ENCODE data around the gene MYPOP. TPM values are rescaled to one million over a fixed set of nuclear protein-coding genes. Genes with fewer than 3 reads are reported as not detected.
A peak's percentile ranks its signal among the peaks of the same experiment; 100 is the strongest.
"Not testable (repeated sequence)": the region's sequence is repeated elsewhere in the genome, so short reads cannot be mapped to it uniquely, and the experiment has no call there.

MYPOP gene
- total RNA-seq, 1 donor from 2014 or later = 9.0 TPM

- no peak for TF ChIP-seq CTCF (IDR thresholded peaks at IDR 0.05; ENCODE audit: unreplicated experiment)
- Mint-ChIP-seq H3K27ac (ENCODE audit: unreplicated experiment) (no peak overlapping the region), H3K36me3 (ENCODE audit: low read depth, unreplicated experiment) (no peaks in the 10 kb centered on the region), H3K4me1 (ENCODE audit: unreplicated experiment) (peaks cover 9% of the 10 kb centered on the region), H3K27me3 (ENCODE audit: unreplicated experiment) (peaks cover 16% of the 10 kb centered on the region), H3K9me3 (ENCODE audit: unreplicated experiment) (no peaks in the 10 kb centered on the region), H3K4me3 (ENCODE audit: unreplicated experiment) (no peak overlapping the region)
- no peak for DNase-seq (ENCODE audit: low spot score)
Measured at GRCh38 chr19:45870798-45871197, 31.6 kb downstream of the MYPOP start.

- not testable (repeated sequence) for H3K27ac Mint-ChIP-seq (ENCODE audit: unreplicated experiment); H3K4me3 Mint-ChIP-seq (ENCODE audit: unreplicated experiment); H3K36me3 Mint-ChIP-seq (ENCODE audit: low read depth, unreplicated experiment); H3K9me3 Mint-ChIP-seq (ENCODE audit: unreplicated experiment); DNase-seq (ENCODE audit: low spot score)
- H3K4me1 Mint-ChIP-seq (ENCODE audit: unreplicated experiment) = peaks cover 15% of the 10 kb centered on the region
- peaks cover 16% of the 10 kb centered on the region for H3K27me3 Mint-ChIP-seq (ENCODE audit: unreplicated experiment)
Measured at GRCh38 chr19:45867241-45867640, 35.2 kb downstream of the MYPOP start.

- no peak overlapping the region for H3K27ac Mint-ChIP-seq (ENCODE audit: unreplicated experiment)
- peaks cover 18% of the 10 kb centered on the region for H3K4me1 Mint-ChIP-seq (ENCODE audit: unreplicated experiment)
- peaks cover 15% of the 10 kb centered on the region for H3K27me3 Mint-ChIP-seq (ENCODE audit: unreplicated experiment)
Measured at GRCh38 chr19:45866400-45867176, 35.8 kb downstream of the MYPOP start.

GRCh38 chr19:45865269-45865948 is 37.0 kb downstream of the MYPOP start:
- Mint-ChIP-seq H3K4me3 (ENCODE audit: unreplicated experiment) (peak overlapping the region; percentile 47), H3K27ac (ENCODE audit: unreplicated experiment) (peak overlapping the region; percentile 72), H3K27me3 (ENCODE audit: unreplicated experiment) (peaks cover 14% of the 10 kb centered on the region), H3K36me3 (ENCODE audit: low read depth, unreplicated experiment) (peaks cover 6% of the 10 kb centered on the region), H3K4me1 (ENCODE audit: unreplicated experiment) (peaks cover 18% of the 10 kb centered on the region), H3K9me3 (ENCODE audit: unreplicated experiment) (no peaks in the 10 kb centered on the region)
- no peak for DNase-seq (ENCODE audit: low spot score)
- TF ChIP-seq CTCF (IDR thresholded peaks at IDR 0.05; ENCODE audit: unreplicated experiment) = no peak

More at GRCh38 chr19:45866400-45867176, 35.8 kb downstream of the MYPOP start:
- H3K9me3 Mint-ChIP-seq (ENCODE audit: unreplicated experiment) = no peaks in the 10 kb centered on the region
- H3K4me3 Mint-ChIP-seq (ENCODE audit: unreplicated experiment) = no peak overlapping the region
- no peak for TF ChIP-seq CTCF (IDR thresholded peaks at IDR 0.05; ENCODE audit: unreplicated experiment)
- peaks cover 6% of the 10 kb centered on the region for H3K36me3 Mint-ChIP-seq (ENCODE audit: low read depth, unreplicated experiment)
- DNase-seq (ENCODE audit: low spot score) = no peak

GRCh38 chr19:45864629-45865082 is 37.8 kb downstream of the MYPOP start:
- Mint-ChIP-seq H3K4me1 (ENCODE audit: unreplicated experiment) (peaks cover 18% of the 10 kb centered on the region), H3K4me3 (ENCODE audit: unreplicated experiment) (peak overlapping the region; percentile 90), H3K27ac (ENCODE audit: unreplicated experiment) (no peak overlapping the region), H3K27me3 (ENCODE audit: unreplicated experiment) (peaks cover 14% of the 10 kb centered on the region), H3K9me3 (ENCODE audit: unreplicated experiment) (no peaks in the 10 kb centered on the region), H3K36me3 (ENCODE audit: low read depth, unreplicated experiment) (peaks cover 6% of the 10 kb centered on the region)
- no peak for TF ChIP-seq CTCF (IDR thresholded peaks at IDR 0.05; ENCODE audit: unreplicated experiment)
- no peak for DNase-seq (ENCODE audit: low spot score)
